Endodermal cell (in vitro differentiated cells): Measurements from ENCODE around the gene LCA5L. TPM values are rescaled to one million over a fixed set of nuclear protein-coding genes. Genes with fewer than 3 reads are reported as not detected.

Experiments
- DNase-seq: peaks from one replicate; pipeline ENCODE4 v3.0.0-alpha.2; 2017
- H3K27ac ChIP-seq: 2 replicates; pipeline ENCODE4 v1.5.1; 2013; ENCODE audit warnings: mild to moderate bottlenecking, low read depth, low read length, moderate library complexity
- H3K27me3 ChIP-seq: 2 replicates; pipeline ENCODE4 v1.6.1; 2013; ENCODE audit warnings: mild to moderate bottlenecking, low read length, moderate library complexity; ENCODE audit not compliant: insufficient read depth, control insufficient read depth, poor library complexity, severe bottlenecking
- H3K36me3 ChIP-seq: 2 replicates; pipeline ENCODE4 v1.7.0; 2013; ENCODE audit warnings: mild to moderate bottlenecking, low read length, moderate library complexity; ENCODE audit not compliant: control insufficient read depth, insufficient read depth
- H3K4me1 ChIP-seq: one replicate; pipeline ENCODE4 v1.7.0; 2013; ENCODE audit warnings: low read length; ENCODE audit not compliant: control insufficient read depth, insufficient read depth
- H3K4me3 ChIP-seq: 2 replicates; pipeline ENCODE4 v1.5.1; 2013; ENCODE audit warnings: mild to moderate bottlenecking, low read length, moderate library complexity
- H3K9ac ChIP-seq: 2 replicates; pipeline ENCODE4 v1.6.1; 2013; ENCODE audit warnings: mild to moderate bottlenecking, low read length, moderate library complexity; ENCODE audit not compliant: poor library complexity, severe bottlenecking; ENCODE audit errors: extremely low read depth
- H3K9me3 ChIP-seq: 2 replicates; pipeline ENCODE4 v1.6.1; 2013; ENCODE audit warnings: mild to moderate bottlenecking, low read length, moderate library complexity; ENCODE audit not compliant: control insufficient read depth
- H3K27ac Mint-ChIP-seq: 2 replicates; pipeline ENCODE4 v1.8.0; 2020; ENCODE audit warnings: mixed read lengths
- H3K27me3 Mint-ChIP-seq: 2 replicates; pipeline ENCODE4 v1.8.0; 2021; ENCODE audit warnings: mild to moderate bottlenecking, mixed read lengths; ENCODE audit not compliant: insufficient read depth
- H3K36me3 Mint-ChIP-seq: 2 replicates; pipeline ENCODE4 v1.8.0; 2020; ENCODE audit warnings: low read depth, mixed read lengths
- H3K4me1 Mint-ChIP-seq: 2 replicates; pipeline ENCODE4 v1.8.0; 2020; ENCODE audit warnings: mixed read lengths
- H3K4me3 Mint-ChIP-seq: 2 replicates; pipeline ENCODE4 v1.8.0; 2020; ENCODE audit warnings: mild to moderate bottlenecking, moderate library complexity, mixed read lengths
- H3K9me3 Mint-ChIP-seq: 2 replicates; pipeline ENCODE4 v1.8.0; 2020; ENCODE audit warnings: mild to moderate bottlenecking, mixed read lengths
- CTCF ChIP-seq: fragments of 200-600 bp; sonication (generic); conservative IDR thresholded peaks from 2 replicates; pipeline ENCODE4 v1.5.0; 2021; ENCODE audit warnings: antibody characterized with exemption, mild to moderate bottlenecking
- WGBS, 2 experiments: methylation state at CpG; one replicate each; pipeline versions ENCODE4 v1.1.5 to v1.1.7; 2013; ENCODE audit warnings: missing lambda C conversion rate in 2 of 2, mixed read lengths in 1 of 2; ENCODE audit not compliant: insufficient coverage in 1 of 2, insufficient read length in 1 of 2; 5-methylcytosine and 5-hydroxymethylcytosine counted together
- total RNA-seq, 2 donors: library from RNA; stranded (reverse); fragmentation: NEBNext Ultra II Directional in 1 of 2; extraction: Animal tissue kit (Norgen Biotek cat#: 25700) in 1 of 2; gene quantifications; 2 replicates in 1 of 2; 3 replicates in 1 of 2; pipeline ENCODE4 v1.2.1, GENCODE V29; 2021

Gene LCA5L
- total RNA-seq, 2 donors from 2014 or later, result 2.4 to 3.6 TPM

- Mint-ChIP-seq H3K9me3 (no peaks in the 10 kb centered on the region), H3K4me1 (peaks cover 48% of the 10 kb centered on the region), H3K27me3 (no peaks in the 10 kb centered on the region), H3K36me3 (no peaks in the 10 kb centered on the region), H3K27ac (no peak overlapping the region), H3K4me3 (no peak overlapping the region)
- Histone ChIP-seq H3K27me3 (no peaks in the 10 kb centered on the region), H3K36me3 (no peaks in the 10 kb centered on the region), H3K27ac (no peak overlapping the region), H3K4me3 (no peak overlapping the region), H3K9ac (no peak overlapping the region), H3K9me3 (no peaks in the 10 kb centered on the region), H3K4me1 (peaks cover 13% of the 10 kb centered on the region)
- 80 to 100% methylated on average over 1 to 3 of the region's 4 CpGs for WGBS, 2 experiments
- no peak for TF ChIP-seq CTCF
- DNase-seq, result no peak
These were observed 8.1 kb upstream of the LCA5L start for GRCh38 chr21:39453571-39454179.

- Histone ChIP-seq H3K27ac (peak overlapping the region; percentile 25), H3K36me3 (no peaks in the 10 kb centered on the region), H3K9ac (no peak overlapping the region), H3K4me3 (peak overlapping the region; percentile 62), H3K9me3 (peaks cover 2% of the 10 kb centered on the region), H3K27me3 (no peaks in the 10 kb centered on the region), H3K4me1 (peaks cover 13% of the 10 kb centered on the region)
- no peaks in the 10 kb centered on the region for H3K27me3 Mint-ChIP-seq
- peak overlapping the region; percentile 26 for H3K4me3 Mint-ChIP-seq
- WGBS, 2 experiments, result 90 to 93% methylated on average over 6 of the region's 6 CpGs
- no peak for DNase-seq
- H3K36me3 Mint-ChIP-seq, result no peaks in the 10 kb centered on the region
- H3K27ac Mint-ChIP-seq, result no peak overlapping the region
- TF ChIP-seq CTCF, result no peak
- peaks cover 48% of the 10 kb centered on the region for H3K4me1 Mint-ChIP-seq
- H3K9me3 Mint-ChIP-seq, result no peaks in the 10 kb centered on the region
These were observed 7.4 kb upstream of the LCA5L start for GRCh38 chr21:39452970-39453342.

GRCh38 chr21:39452207-39452969, 6.8 kb upstream of the LCA5L start:
- Mint-ChIP-seq H3K27me3 (no peaks in the 10 kb centered on the region), H3K4me3 (peak overlapping the region; percentile 47)
- no peak overlapping the region for H3K9ac ChIP-seq

More at GRCh38 chr21:39452207-39452969, 6.8 kb upstream of the LCA5L start:
- DNase-seq, result no peak
- Histone ChIP-seq H3K27ac (peak overlapping the region; percentile 25), H3K4me1 (peaks cover 13% of the 10 kb centered on the region), H3K36me3 (no peaks in the 10 kb centered on the region), H3K27me3 (no peaks in the 10 kb centered on the region), H3K9me3 (peaks cover 7% of the 10 kb centered on the region), H3K4me3 (peak overlapping the region; percentile 62)
- H3K36me3 Mint-ChIP-seq, result no peaks in the 10 kb centered on the region
- no peaks in the 10 kb centered on the region for H3K9me3 Mint-ChIP-seq
- peaks cover 48% of the 10 kb centered on the region for H3K4me1 Mint-ChIP-seq
- TF ChIP-seq CTCF, result no peak
- peak overlapping the region; percentile 90 for H3K27ac Mint-ChIP-seq
- WGBS, 2 experiments, result 64 to 84% methylated on average over 7 to 10 of the region's 10 CpGs
